ENCODE data around the gene FABP6. TPM values are rescaled to one million over a fixed set of nuclear protein-coding genes. Genes with fewer than 3 reads are reported as not detected.

Gene FABP6
- total RNA-seq, 1 donor from 2014 or later = 4.8 TPM

DNA sequence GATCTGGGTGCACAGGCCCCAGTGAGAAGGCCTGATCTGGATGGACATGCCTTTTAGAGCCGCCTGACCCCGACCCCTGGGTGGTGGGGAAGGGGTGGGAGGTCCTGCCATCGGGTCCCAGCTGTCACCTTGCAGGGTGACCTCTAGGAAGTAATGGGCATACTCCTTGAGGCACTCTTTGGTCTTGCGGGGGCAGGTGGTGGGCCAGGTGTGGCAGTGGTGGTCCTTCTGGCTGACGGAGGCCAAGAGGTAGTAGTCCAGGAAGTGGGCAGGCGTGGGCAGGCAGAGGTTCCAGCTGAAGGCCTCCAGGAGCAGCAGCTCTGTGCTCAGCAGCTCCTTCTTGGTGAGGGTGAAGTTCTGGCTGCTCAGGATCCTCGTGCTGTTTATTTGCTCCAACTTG is 30.0 kb downstream of the FABP6 start:
- H3K4me1 ChIP-seq = peaks cover 43% of the 10 kb centered on the region
- no peak overlapping the region for H2AFZ ChIP-seq (replicated peaks)
- no peak overlapping the region for H3K9ac ChIP-seq
- TF ChIP-seq CTCF (IDR thresholded peaks at IDR 0.05) (no peak), EZH2phosphoT487 (IDR thresholded peaks at IDR 0.05) (no peak), EZH2 (IDR thresholded peaks at IDR 0.05) (no peak)
- H3K4me1 Mint-ChIP-seq = peaks cover 42% of the 10 kb centered on the region
- no peak overlapping the region for H3K27ac Mint-ChIP-seq
- peaks cover 16% of the 10 kb centered on the region for H3K36me3 Mint-ChIP-seq
- no peaks in the 10 kb centered on the region for H3K27me3 ChIP-seq
- no peaks in the 10 kb centered on the region for H3K9me3 Mint-ChIP-seq
- H3K27me3 Mint-ChIP-seq (ENCODE audit: insufficient read depth, low read depth) = peaks cover 5% of the 10 kb centered on the region
- H3K9me3 ChIP-seq (ENCODE audit: low read depth) = no peaks in the 10 kb centered on the region
- no peaks in the 10 kb centered on the region for H3K36me3 ChIP-seq
- no peak overlapping the region for H3K4me2 ChIP-seq
- H3K4me3 Mint-ChIP-seq = no peak overlapping the region
- H3K4me3 ChIP-seq = no peak overlapping the region
- peaks cover 17% of the 10 kb centered on the region for H4K20me1 ChIP-seq (ENCODE audit: low read depth)
- no peak overlapping the region for H3K27ac ChIP-seq
- H3K79me2 ChIP-seq (ENCODE audit: low read depth) = no peaks in the 10 kb centered on the region
- DNase-seq (ENCODE audit: low spot score) = no peak
- H3F3A ChIP-seq (ENCODE audit: low read depth) = peaks cover 27% of the 10 kb centered on the region

DNA sequence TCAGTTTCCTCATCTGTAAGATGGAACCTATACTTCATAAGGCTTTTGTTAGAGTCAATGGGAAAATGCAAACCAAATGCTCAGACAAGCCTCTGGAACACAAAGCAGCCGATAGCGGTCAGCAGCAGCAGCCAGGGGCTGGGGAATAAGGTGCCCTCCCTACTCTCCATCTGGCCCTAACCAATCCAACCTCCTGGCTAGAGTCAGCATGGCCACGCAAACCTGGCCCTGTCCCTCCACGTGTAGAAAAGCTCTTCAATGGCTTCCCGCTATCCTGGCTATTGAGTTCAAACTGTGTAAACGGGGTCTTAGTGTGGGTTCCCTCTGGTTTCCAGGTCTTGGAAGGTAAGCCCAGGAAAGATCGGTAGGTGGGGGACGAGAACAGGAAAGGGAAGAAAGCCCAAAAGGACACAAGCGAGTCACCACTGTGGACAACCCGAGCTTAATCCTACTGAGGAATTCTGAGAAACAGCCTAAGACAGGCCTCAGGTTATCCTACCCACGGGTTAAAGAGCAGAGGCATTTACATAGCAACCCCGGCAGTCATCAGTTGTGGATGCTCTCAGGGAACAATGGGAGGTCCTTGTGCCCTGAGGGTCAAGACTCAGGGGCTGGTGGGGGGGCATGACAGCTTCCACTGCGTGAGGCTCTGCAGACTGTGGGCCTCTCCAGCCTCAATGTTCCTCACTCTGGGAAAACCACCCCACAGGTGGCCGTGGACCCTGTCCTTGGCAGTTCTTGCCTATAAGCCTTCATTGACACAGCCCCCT is 30.9 kb downstream of the FABP6 start:
- Histone ChIP-seq H2AFZ (replicated peaks) (no peak overlapping the region), H3K4me3 (no peak overlapping the region), H3K9me3 (ENCODE audit: low read depth) (no peaks in the 10 kb centered on the region), H3K4me2 (peak overlapping the region; percentile 17), H3F3A (ENCODE audit: low read depth) (peaks cover 27% of the 10 kb centered on the region), H3K9ac (no peak overlapping the region), H4K20me1 (ENCODE audit: low read depth) (peaks cover 17% of the 10 kb centered on the region), H3K27me3 (no peaks in the 10 kb centered on the region), H3K36me3 (no peaks in the 10 kb centered on the region), H3K79me2 (ENCODE audit: low read depth) (no peaks in the 10 kb centered on the region), H3K4me1 (peaks cover 46% of the 10 kb centered on the region), H3K27ac (no peak overlapping the region)
- H3K27me3 Mint-ChIP-seq (ENCODE audit: insufficient read depth, low read depth) = peaks cover 5% of the 10 kb centered on the region
- H3K36me3 Mint-ChIP-seq = peaks cover 18% of the 10 kb centered on the region
- no peaks in the 10 kb centered on the region for H3K9me3 Mint-ChIP-seq
- H3K4me3 Mint-ChIP-seq = peak overlapping the region; percentile 16
- peak overlapping the region; percentile 78 for H3K27ac Mint-ChIP-seq
- peaks cover 49% of the 10 kb centered on the region for H3K4me1 Mint-ChIP-seq
- peak; percentile 45 for DNase-seq (ENCODE audit: low spot score)
- TF ChIP-seq EZH2phosphoT487 (IDR thresholded peaks at IDR 0.05) (no peak), EZH2 (IDR thresholded peaks at IDR 0.05) (no peak), CTCF (IDR thresholded peaks at IDR 0.05) (no peak)

DNA sequence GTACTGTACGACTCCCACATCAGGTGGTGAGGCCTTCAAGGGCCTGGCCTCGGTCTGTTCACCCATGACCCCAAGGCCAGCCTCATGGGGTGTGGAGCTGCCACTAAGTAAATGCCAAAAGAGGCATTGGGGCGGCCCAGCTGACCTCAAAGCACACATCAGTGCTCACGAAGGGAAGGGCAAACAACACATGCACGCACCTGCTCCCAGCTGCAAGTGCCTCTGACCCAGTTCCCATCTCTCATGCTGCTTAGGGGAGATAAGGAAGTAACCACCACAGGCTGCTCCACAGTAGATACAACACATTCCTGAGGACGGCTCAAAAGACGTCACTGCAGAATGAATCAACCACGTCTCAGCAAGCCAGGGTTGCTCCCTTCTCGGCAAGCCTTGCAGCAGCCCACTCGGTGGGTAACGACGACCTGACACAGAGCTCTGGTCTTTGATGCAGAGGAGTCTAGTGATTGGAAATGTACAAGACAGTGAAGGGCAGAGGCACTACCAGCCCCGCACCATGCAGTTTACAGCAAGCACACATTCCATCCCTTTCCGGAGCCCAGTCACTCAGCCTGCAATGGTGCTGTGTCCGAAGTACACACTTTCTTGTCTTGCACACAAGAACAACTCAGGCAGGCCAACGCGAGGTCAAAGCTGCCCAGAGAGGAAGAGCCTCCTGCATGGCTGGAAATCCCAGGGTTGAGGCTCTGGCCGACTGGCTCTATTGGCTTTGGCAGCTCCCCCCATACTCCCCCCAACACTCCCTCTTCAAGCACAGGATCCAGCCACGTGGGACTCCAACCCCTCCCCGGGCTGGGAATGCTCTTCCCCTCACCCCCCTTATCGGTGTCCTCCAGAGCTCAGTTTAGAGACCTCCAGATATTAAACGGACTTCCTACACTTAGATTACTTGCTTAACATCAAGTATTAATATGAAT is 31.8 kb downstream of the FABP6 start:
- peak; percentile 54 for DNase-seq (ENCODE audit: low spot score)
- Histone ChIP-seq H3K9me3 (ENCODE audit: low read depth) (no peaks in the 10 kb centered on the region), H4K20me1 (ENCODE audit: low read depth) (peaks cover 20% of the 10 kb centered on the region), H3K79me2 (ENCODE audit: low read depth) (no peaks in the 10 kb centered on the region), H3K27ac (no peak overlapping the region), H3F3A (ENCODE audit: low read depth) (peaks cover 30% of the 10 kb centered on the region), H3K27me3 (no peaks in the 10 kb centered on the region), H3K36me3 (no peaks in the 10 kb centered on the region), H3K9ac (no peak overlapping the region), H3K4me2 (peak overlapping the region; percentile 57), H3K4me3 (no peak overlapping the region), H3K4me1 (peaks cover 51% of the 10 kb centered on the region), H2AFZ (replicated peaks) (no peak overlapping the region)
- Mint-ChIP-seq H3K27ac (peak overlapping the region; percentile 78), H3K9me3 (no peaks in the 10 kb centered on the region), H3K27me3 (ENCODE audit: insufficient read depth, low read depth) (peaks cover 3% of the 10 kb centered on the region), H3K4me1 (peaks cover 53% of the 10 kb centered on the region), H3K4me3 (peak overlapping the region; percentile 42), H3K36me3 (peaks cover 18% of the 10 kb centered on the region)
- no peak for TF ChIP-seq EZH2phosphoT487 (IDR thresholded peaks at IDR 0.05)
- no peak for TF ChIP-seq CTCF (IDR thresholded peaks at IDR 0.05)
- no peak for TF ChIP-seq EZH2 (IDR thresholded peaks at IDR 0.05)
